GM15510 (cell line): ENCODE data around the gene FRMD4A.
A peak's percentile ranks its signal among the peaks of the same experiment; 100 is the strongest.

Source experiments
- POLR2A ChIP-seq: IDR thresholded peaks from 3 replicates; pipeline ENCODE4 v1.6.1; 2011; ENCODE audit warnings: borderline replicate concordance; ENCODE audit not compliant: insufficient read length; ENCODE audit errors: extremely low read depth

FRMD4A gene

DNA sequence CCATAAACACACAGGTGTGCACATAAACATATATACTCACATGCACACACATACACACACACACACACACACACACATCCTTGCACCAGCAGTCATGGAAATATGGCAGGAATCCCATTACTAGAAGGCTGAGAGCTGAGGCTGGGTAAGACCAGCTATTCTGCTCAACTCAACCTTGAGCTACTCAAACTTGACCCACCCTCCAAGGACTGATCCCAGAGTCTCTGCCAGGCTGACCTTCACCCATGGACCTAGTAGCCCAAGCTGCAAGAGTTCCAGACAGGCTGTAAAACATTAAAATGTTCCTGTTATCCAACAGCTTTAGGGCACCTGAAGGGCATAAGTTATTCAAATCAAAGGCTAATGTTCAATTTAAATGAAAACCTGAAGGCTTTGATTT is 134.6 kb downstream of the FRMD4A start:
- TF ChIP-seq POLR2A, result no peak

GRCh38 chr10:14195433-14195832 is 135.3 kb downstream of the FRMD4A start:
- no peak for TF ChIP-seq POLR2A

DNA sequence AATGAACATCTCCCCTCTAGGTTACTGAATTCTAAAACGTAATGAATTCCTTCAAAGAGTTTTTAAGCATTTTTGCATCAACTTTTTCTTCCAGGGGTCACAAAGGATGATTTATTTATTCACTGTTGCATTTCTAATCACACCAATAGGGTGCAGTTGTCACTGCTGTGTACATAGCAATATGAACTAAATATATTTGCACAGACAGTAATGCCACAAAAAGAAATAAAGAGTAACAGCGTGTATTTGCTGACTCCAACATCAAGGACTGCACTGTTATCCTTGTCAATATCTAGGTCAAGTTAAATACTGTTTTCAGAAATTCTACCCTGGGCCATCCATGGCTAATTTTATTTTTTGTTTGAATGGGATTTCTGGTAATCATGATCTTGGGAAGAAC is 138.0 kb downstream of the FRMD4A start:
- TF ChIP-seq POLR2A, result no peak

DNA sequence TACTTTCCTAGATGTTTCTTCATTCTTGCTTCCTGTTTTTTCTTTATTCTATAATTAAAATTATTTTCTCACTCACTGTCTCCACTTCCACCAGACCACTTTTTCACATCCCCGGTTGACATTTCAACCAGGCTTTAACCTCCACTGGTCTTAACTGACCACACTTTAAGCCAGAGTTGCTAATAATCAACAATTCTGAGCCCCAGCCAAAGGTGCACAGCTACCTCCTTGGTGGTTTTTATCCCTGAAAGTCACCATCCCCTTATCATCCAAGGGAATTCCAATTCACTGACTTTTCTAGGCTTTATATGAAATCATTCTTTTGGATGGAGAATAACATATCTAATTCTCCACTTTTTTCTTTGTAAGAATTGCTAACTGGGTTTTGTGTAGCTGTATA is 138.9 kb downstream of the FRMD4A start:
- no peak for TF ChIP-seq POLR2A

- no peak for TF ChIP-seq POLR2A
These were observed 139.3 kb downstream of the FRMD4A start for GRCh38 chr10:14191407-14191806.

GRCh38 chr10:14190702-14191101 is 140.0 kb downstream of the FRMD4A start:
- no peak for TF ChIP-seq POLR2A

GRCh38 chr10:14186245-14186644 is 144.5 kb downstream of the FRMD4A start:
- no peak for TF ChIP-seq POLR2A

GRCh38 chr10:14185316-14186045 is 145.2 kb downstream of the FRMD4A start:
- TF ChIP-seq POLR2A, result peak; percentile 94

- TF ChIP-seq POLR2A, result no peak
These were observed 145.8 kb downstream of the FRMD4A start for GRCh38 chr10:14184841-14185315.

- no peak for TF ChIP-seq POLR2A
These were observed 147.9 kb downstream of the FRMD4A start for GRCh38 chr10:14182781-14183180.

GRCh38 chr10:14181567-14181936 is 149.2 kb downstream of the FRMD4A start:
- TF ChIP-seq POLR2A, result no peak

DNA sequence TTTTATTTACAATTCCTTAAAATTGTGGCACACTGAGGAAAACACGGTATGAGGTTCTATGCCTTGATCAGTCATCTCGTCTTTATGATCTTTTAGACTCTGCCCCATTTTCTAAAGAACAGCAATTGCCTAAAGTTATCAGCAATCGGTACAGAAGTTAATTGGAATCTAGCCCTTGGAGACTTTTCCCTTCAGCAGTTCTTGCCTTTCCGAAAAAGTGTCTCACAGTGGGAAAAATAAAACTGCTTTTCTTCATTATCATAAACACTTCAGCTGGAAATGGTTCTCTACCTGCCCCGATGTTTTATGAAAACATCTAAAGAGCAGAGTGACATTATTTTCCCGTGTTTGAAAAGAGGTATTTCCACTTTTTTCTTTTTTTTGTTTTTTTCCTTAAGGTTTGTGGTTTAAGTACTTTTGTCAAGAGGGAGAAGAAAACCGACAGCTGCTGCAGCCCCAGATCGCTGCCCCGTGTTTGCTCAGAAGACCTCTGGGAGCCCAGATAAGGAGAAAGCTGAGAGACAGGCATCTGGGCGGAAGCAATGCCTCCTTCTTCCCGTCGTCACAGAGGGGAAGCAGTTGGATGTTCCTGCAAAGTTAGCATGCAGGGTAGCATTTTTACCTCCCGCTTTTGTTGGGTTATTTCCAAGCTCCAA is 149.7 kb downstream of the FRMD4A start:
- TF ChIP-seq POLR2A, result no peak

DNA sequence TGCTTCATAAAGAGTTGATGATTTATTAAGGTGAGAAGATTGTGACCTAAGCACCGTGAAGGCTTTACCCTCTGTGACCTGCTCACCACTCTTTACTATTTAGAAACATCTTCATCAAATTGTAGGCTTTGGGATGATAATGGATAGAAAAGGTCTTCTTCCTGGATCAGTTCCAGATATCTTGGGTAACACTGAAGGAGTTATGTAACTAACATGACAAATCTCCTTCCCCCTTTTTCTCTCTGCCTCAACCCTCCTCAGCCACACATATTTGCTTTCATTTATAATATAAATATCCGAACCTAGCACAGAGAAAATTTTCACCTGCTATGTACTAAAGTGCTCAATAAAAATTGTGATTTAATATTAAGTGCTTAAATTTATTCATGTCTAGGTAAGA is 151.5 kb downstream of the FRMD4A start:
- TF ChIP-seq POLR2A, result no peak

- no peak for TF ChIP-seq POLR2A
These were observed 156.8 kb downstream of the FRMD4A start for GRCh38 chr10:14173706-14174594.

DNA sequence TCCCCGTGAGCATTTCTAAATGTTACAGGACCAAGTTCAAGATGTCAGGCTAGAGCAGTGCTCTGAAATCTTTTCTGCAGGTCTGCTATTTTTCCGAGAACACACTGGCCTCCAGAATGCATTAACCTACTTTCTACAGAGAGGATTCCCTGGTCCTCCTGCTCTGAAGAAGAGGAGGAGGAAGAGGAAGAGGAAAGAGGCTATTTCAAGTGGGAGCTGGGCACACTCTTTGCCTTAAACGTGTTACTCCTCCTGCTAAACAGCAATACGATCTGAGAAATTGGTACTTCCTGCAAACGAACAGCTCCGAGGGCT is 157.4 kb downstream of the FRMD4A start:
- no peak for TF ChIP-seq POLR2A

DNA sequence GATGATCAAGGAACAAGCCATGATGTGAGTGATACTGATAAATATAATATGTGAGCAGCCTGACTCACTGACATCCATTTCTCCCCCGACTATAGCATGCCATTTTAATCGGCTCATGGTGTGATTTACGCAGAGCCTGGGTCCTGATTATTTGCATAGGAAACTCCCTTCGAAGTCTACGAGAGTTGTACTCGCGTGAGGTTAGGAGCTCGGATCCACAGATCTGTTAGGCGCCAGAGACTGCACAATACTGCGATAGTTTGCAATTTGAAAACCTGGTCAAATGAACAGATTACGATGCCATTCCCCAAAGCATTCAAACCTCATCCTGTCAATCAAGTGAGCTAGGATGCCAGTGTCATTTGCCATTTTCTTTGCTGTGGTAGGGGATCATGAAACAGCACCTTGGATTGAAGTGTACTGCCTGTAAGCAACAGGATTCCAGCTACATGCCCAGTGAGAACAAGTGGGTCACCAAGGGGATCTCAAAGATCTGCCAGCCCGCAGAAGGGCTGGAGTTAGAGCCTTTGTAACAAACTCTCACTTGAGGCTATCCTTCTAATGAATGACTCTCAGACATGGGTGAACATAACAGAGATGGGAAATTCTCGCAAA is 158.3 kb downstream of the FRMD4A start:
- TF ChIP-seq POLR2A, result no peak

GRCh38 chr10:14171336-14171735 is 159.4 kb downstream of the FRMD4A start:
- no peak for TF ChIP-seq POLR2A
